ENCODE measurements around the gene NFILZ.
A peak's percentile ranks its signal among the peaks of the same experiment; 100 is the strongest.

NFILZ gene, protein sequence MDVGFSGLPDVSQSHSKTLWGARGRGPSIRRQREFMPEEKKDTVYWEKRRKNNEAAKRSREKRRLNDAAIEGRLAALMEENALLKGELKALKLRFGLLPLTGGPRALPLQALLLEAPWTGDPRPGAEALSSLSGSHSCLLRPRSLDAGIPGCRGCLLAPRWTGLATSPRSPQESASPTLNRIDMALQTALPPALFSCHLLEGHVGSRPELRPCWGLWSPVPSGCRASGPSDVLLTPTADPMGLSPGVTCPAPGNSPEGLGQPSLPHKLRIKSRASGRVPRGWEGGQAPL

DNA sequence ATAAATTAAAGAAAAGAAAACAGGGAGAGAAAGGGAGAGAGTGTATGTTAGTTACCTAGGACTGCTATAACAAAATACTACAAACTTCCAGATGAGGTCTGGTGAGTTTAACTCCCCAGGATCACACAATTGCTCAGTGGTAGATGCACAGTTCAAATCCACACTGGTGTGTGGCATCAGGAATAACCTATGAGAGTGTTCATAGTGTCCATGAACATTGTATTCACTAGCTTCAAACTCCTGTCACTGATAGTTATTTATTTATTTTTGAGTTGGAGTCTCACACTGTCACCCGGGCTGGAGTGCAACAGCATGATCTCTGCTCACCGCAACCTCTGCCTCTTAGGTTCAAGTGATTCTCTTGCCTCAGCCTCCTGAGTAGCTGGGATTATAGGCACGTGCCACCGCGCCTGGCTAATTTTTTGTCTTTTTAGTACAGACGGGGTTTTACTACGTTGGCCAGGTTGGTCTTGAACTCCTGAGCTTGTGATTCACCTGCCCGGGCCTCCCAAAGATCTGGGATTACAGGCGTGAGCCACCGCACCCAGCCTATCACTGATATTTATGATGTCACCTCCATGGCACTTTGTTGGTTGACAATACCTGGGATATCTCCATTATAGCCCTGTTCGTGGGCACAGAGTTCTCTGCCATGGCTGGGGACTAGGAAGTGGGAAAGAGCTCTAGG lies at the start of gene NFILZ:
Gene NFILZ (plus strand): TSS at position 638 of the 688 bp plus-strand sequence. CDS start 46,133 bp downstream, outside the sequence.
- DNase-seq (ENCODE audit: low read depth), result no peak
- TF ChIP-seq, protein P1, sequence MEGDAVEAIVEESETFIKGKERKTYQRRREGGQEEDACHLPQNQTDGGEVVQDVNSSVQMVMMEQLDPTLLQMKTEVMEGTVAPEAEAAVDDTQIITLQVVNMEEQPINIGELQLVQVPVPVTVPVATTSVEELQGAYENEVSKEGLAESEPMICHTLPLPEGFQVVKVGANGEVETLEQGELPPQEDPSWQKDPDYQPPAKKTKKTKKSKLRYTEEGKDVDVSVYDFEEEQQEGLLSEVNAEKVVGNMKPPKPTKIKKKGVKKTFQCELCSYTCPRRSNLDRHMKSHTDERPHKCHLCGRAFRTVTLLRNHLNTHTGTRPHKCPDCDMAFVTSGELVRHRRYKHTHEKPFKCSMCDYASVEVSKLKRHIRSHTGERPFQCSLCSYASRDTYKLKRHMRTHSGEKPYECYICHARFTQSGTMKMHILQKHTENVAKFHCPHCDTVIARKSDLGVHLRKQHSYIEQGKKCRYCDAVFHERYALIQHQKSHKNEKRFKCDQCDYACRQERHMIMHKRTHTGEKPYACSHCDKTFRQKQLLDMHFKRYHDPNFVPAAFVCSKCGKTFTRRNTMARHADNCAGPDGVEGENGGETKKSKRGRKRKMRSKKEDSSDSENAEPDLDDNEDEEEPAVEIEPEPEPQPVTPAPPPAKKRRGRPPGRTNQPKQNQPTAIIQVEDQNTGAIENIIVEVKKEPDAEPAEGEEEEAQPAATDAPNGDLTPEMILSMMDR (IDR thresholded peaks at IDR 0.05; ENCODE audit: insufficient read depth, low read depth, low read length, missing control alignments), result no peak
- H3K4me3 ChIP-seq (ENCODE audit: low read length), result no peak within 1 kb of the TSS

DNA sequence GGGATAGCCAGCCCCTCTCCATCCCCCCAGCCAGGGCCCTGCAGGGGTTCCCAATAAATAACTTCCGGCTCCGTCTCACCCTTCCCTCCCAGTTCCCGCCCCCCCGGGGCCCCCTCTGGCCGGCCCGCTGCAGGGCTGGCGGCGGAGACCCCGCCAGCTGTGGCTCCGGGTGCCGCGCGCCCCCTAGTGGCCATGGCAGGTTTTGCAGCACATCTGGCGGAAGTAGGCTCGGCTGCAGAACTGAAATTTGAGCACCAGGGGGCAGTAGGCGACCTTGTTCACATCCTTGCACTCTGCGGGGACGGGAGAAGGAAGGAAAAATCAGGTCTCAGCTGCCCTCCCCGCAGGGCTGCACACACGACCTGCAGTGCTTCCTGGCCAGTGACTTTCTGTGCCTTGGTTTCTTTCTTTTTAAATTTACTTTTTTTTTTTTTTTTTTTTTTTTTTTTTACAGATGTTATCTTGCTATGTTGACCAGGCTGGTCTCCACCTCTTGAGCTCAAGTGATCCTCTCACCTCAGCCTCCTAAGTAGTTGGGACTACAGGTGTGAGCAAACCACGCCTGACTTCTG lies 49.6 kb upstream of the NFILZ start:
- TF ChIP-seq, protein P1 (IDR thresholded peaks at IDR 0.05; ENCODE audit: insufficient read depth, low read depth, low read length, missing control alignments), result peak; percentile 58
- peak; percentile 19 for DNase-seq (ENCODE audit: low read depth)
- H3K4me3 ChIP-seq (ENCODE audit: low read length), result no peak overlapping the region

DNA sequence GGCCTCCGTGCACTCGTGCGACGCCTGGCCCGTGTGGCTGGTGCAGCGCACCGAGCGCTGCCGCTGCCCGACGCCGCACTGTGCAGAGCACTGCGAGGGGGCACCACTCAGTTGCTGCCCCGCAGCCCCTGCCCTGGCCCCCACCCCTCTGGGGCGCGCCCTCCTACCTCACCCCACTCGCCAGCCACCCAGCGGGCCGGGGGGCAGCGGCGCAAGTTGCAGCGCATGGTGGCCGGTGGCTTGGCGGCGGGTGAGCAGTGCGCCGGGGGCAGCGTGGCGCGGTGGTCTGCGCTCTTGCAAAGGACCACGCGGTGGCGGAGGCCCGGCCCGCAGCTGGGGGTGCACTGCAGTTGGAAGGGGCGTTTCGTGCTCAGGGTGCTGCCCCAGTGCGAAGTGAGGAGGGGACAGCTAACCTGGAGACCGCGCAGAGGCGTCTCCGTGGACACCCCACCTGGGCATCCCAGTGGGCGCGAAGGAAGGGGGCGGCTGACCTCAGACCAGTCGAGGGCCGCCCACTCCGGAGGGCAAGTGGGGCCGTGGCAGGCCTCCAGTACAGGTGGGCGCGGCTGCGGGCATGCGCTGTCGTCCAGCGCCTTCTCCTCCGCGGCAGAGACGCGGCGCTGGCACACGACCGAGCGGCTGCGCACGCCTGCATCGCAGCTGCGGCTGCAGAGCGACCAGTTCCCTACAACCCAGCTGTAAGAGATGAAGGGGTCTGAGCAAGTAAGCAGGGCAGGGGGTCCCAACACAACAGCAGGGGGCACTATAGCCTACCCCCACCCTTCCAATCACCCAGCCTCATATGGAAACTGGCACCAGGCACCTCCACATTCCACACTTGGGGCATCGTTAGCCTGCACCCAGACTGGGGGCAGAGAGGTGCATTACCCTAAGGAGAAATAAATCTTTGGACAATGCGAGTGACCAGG lies 45.2 kb upstream of the NFILZ start:
- DNase-seq (ENCODE audit: low read depth), result no peak
- TF ChIP-seq, protein P1 (IDR thresholded peaks at IDR 0.05; ENCODE audit: insufficient read depth, low read depth, low read length, missing control alignments), result no peak
- no peak overlapping the region for H3K4me3 ChIP-seq (ENCODE audit: low read length)

DNA sequence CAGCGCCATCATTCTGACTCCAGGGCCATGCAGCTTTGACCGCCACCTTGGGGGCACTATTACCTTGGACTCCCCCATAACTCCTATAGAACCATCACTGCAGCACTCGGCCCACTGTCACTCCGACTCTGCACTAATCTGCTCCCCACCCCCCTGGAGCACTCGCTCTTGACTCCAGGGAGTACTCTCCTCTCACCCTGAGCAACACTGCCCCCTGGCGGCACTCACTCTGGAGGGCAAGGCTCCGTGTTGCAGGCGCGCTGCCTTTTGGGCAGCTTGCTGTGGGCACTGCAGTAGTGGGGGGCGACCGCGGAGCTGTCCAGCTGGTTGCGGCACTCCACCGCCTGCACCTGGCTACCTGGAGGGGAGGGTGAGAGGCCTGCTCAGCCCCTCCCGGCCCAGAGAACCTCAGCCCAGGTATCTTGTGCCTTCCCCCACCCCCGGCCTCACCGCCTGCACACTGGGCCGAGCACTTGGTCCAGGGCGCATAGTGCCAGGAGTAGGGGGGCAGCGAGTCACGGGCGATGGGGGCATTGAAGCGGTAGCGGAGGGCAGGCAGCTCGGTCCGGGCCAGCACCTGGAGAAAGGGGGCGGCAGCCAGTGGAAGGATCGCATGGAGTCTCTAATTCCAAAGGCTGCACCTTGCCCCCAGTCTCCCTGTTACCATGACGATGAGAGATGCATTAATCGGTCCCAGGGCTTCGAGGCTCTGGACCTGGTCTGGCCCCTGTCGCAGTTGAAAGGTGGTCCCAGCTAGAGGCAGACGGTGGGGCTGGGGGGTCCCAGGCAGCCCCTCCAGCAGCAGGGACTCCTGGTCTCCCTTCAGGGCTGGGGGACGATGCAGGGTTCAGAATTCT lies 44.3 kb upstream of the NFILZ start:
- no peak overlapping the region for H3K4me3 ChIP-seq (ENCODE audit: low read length)
- TF ChIP-seq, protein P1 (IDR thresholded peaks at IDR 0.05; ENCODE audit: insufficient read depth, low read depth, low read length, missing control alignments), result no peak
- DNase-seq (ENCODE audit: low read depth), result no peak

DNA sequence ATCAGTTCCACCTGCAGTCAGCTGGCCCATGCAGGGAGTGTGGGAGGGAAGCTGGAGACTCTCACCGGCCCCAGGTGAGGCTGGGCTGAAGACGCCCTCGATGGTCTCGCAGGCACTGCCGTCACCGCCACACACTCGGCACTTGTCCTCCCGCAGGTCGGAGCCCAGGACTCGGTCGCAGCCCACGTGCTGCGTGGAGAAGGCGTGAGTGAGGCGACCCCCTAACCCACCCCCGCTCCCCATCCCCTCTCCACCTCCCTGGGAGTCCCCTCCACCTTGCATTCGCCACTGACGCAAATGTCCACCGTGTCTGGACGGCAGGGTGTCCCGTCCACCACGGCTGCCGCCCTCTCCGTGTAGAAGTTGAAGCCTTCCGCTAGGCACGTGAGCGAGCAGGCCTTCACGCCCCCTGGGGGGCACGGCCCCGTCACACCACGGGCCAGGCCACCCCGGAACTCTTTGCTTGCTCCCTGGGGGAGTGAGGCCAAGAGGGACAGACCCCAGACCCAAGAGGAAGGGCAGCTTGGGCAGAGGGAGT lies 41.2 kb upstream of the NFILZ start:
- TF ChIP-seq, protein P1 (IDR thresholded peaks at IDR 0.05; ENCODE audit: insufficient read depth, low read depth, low read length, missing control alignments), result no peak
- no peak overlapping the region for H3K4me3 ChIP-seq (ENCODE audit: low read length)
- DNase-seq (ENCODE audit: low read depth), result no peak

All from epithelial cell of esophagus (primary cell).